AG09319 (cell line): ENCODE results near the gene DUSP28.

ENCODE experiments used
- DNase-seq: peaks from one replicate; pipeline ENCODE4 v3.0.0-alpha.2; 2010; ENCODE audit warnings: low read depth; ENCODE audit errors: extremely low read depth
- CTCF ChIP-seq: IDR thresholded peaks from 2 replicates; pipeline ENCODE4 v1.5.1; 2011; ENCODE audit warnings: low read depth, mild to moderate bottlenecking, inconsistent platforms, low read length, moderate library complexity

Gene DUSP28

GRCh38 chr2:240579771-240580614 lies 19.8 kb downstream of the DUSP28 start:
- peak; percentile 70 for DNase-seq
- no peak for TF ChIP-seq CTCF

- TF ChIP-seq CTCF = no peak
- no peak for DNase-seq
These were observed 21.7 kb downstream of the DUSP28 start for GRCh38 chr2:240581811-240582210.

DNA sequence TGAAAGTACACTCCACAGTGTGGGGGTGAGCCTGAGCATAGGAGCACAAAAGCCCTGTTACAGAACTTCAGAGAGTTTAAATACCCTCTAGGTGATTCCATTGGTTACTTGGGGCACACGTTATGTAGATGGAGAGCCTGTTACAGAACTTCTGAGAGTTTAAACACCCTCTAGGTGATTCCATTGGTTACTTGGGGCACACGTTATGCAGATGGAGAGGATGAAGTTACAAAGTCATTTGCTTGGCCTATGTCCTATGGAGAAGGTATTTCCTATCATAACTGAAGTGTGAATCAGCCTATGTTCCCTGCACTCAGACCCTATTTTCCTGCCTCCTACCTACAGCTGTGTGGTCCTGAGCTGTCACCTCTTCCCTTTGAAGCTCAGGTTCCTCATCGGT lies 22.6 kb downstream of the DUSP28 start:
- DNase-seq = no peak

GRCh38 chr2:240583774-240584173 lies 23.6 kb downstream of the DUSP28 start:
- DNase-seq = no peak
- no peak for TF ChIP-seq CTCF

More for the DNA sequence above, 22.6 kb downstream of the DUSP28 start:
- TF ChIP-seq CTCF = no peak

- DNase-seq = no peak
- no peak for TF ChIP-seq CTCF
These were observed 24.4 kb downstream of the DUSP28 start for GRCh38 chr2:240584486-240585031.

GRCh38 chr2:240585101-240585500 lies 24.9 kb downstream of the DUSP28 start:
- DNase-seq = no peak
- TF ChIP-seq CTCF = no peak

GRCh38 chr2:240585681-240586197 lies 25.6 kb downstream of the DUSP28 start:
- TF ChIP-seq CTCF = no peak
- DNase-seq = no peak
